OCI-LY3 (cell line): ENCODE data around the gene BCL2L12.

ENCODE experiments used
- H2AFZ ChIP-seq: fragments of 200-600, 300-600 bp; shearing (Covaris generic); 2 replicates; pipeline ENCODE4 v1.6.0; 2014; ENCODE audit warnings: antibody characterized with exemption, low read depth, low read length
- H3K27ac ChIP-seq: fragments of 200-600, 300-600 bp; sonication (generic); 2 replicates; pipeline ENCODE4 v1.5.1; 2014; ENCODE audit warnings: mild to moderate bottlenecking, low read length, moderate library complexity, mixed read lengths
- H3K27me3 ChIP-seq: fragments of 200-600, 300-600 bp; sonication (generic); 2 replicates; pipeline ENCODE4 v1.6.1; 2014; ENCODE audit warnings: low read depth, low read length, mixed read lengths
- H3K36me3 ChIP-seq: fragments of 200-600, 300-600 bp; sonication (generic); replicated peaks from 2 replicates; pipeline ENCODE3; 2014; ENCODE audit warnings: low read depth, low read length, mixed read lengths
- H3K4me1 ChIP-seq: fragments of 300-600, 200-600 bp; sonication (generic); 2 replicates; pipeline ENCODE4 v1.6.1; 2014; ENCODE audit warnings: low read length, mixed read lengths
- H3K4me2 ChIP-seq: fragments of 200-600, 300-600 bp; sonication (generic); 2 replicates; pipeline ENCODE4 v1.6.1; 2014; ENCODE audit warnings: low read length, mixed read lengths
- H3K4me3 ChIP-seq: fragments of 300-600, 200-600 bp; sonication (generic); 2 replicates; pipeline ENCODE4 v1.5.1; 2014; ENCODE audit warnings: antibody characterized with exemption, mild to moderate bottlenecking, low read length, moderate library complexity
- H3K79me2 ChIP-seq: fragments of 300-600, 200-600 bp; shearing (Covaris generic); 2 replicates; pipeline ENCODE4 v1.6.1; 2014; ENCODE audit warnings: mild to moderate bottlenecking, low read length, mixed read lengths
- H3K9ac ChIP-seq: fragments of 300-600, 200-600 bp; shearing (Covaris generic); 2 replicates; pipeline ENCODE4 v1.6.0; 2014; ENCODE audit warnings: mild to moderate bottlenecking, low read length, moderate library complexity
- H3K9me3 ChIP-seq: fragments of 200-600, 300-600 bp; shearing (Covaris generic); 2 replicates; pipeline ENCODE4 v1.6.1; 2014; ENCODE audit warnings: low read length, mixed read lengths; ENCODE audit not compliant: insufficient read depth
- H4K20me1 ChIP-seq: fragments of 200-600, 300-600 bp; sonication (generic); 2 replicates; pipeline ENCODE4 v1.6.1; 2016; ENCODE audit warnings: low read length, mixed read lengths; ENCODE audit not compliant: insufficient read depth
- EZH2phosphoT487 ChIP-seq: fragments of 200-600 bp; shearing (Covaris generic); IDR thresholded peaks from 2 replicates; pipeline ENCODE4 v1.6.1; 2018; ENCODE audit warnings: antibody characterized with exemption, mixed run types, low read depth
- TF ChIP-seq, protein P1 (sequence below): fragments of 200-600, 300-600 bp; sonication (generic); IDR thresholded peaks from 2 replicates; pipeline ENCODE4 v1.5.1; 2014; ENCODE audit warnings: antibody characterized with exemption, low read length, low read depth

The BCL2L12 gene

GRCh38 chr19:49666120-49666444 is 349 bp downstream of the BCL2L12 start:
- Histone ChIP-seq H3K9me3 (no peaks in the 10 kb centered on the region), H3K4me1 (peaks cover 14% of the 10 kb centered on the region), H3K27me3 (no peaks in the 10 kb centered on the region), H4K20me1 (peaks cover 11% of the 10 kb centered on the region), H3K27ac (peak overlapping the region; percentile 44), H2AFZ (no peak overlapping the region), H3K79me2 (peaks cover 42% of the 10 kb centered on the region), H3K4me2 (peak overlapping the region; percentile 95), H3K9ac (peak overlapping the region; percentile 85), H3K4me3 (peak overlapping the region; percentile 88), H3K36me3 (peaks cover 28% of the 10 kb centered on the region)
- TF ChIP-seq, protein P1, sequence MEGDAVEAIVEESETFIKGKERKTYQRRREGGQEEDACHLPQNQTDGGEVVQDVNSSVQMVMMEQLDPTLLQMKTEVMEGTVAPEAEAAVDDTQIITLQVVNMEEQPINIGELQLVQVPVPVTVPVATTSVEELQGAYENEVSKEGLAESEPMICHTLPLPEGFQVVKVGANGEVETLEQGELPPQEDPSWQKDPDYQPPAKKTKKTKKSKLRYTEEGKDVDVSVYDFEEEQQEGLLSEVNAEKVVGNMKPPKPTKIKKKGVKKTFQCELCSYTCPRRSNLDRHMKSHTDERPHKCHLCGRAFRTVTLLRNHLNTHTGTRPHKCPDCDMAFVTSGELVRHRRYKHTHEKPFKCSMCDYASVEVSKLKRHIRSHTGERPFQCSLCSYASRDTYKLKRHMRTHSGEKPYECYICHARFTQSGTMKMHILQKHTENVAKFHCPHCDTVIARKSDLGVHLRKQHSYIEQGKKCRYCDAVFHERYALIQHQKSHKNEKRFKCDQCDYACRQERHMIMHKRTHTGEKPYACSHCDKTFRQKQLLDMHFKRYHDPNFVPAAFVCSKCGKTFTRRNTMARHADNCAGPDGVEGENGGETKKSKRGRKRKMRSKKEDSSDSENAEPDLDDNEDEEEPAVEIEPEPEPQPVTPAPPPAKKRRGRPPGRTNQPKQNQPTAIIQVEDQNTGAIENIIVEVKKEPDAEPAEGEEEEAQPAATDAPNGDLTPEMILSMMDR = no peak
- TF ChIP-seq EZH2phosphoT487 = no peak

GRCh38 chr19:49667473-49667872 is 1.7 kb downstream of the BCL2L12 start:
- Histone ChIP-seq H4K20me1 (peaks cover 9% of the 10 kb centered on the region), H3K27me3 (no peaks in the 10 kb centered on the region), H3K4me1 (peaks cover 18% of the 10 kb centered on the region), H3K36me3 (peaks cover 18% of the 10 kb centered on the region), H3K9ac (no peak overlapping the region), H3K79me2 (peaks cover 42% of the 10 kb centered on the region), H2AFZ (no peak overlapping the region), H3K4me3 (no peak overlapping the region), H3K4me2 (no peak overlapping the region), H3K9me3 (no peaks in the 10 kb centered on the region), H3K27ac (no peak overlapping the region)
- TF ChIP-seq EZH2phosphoT487 = no peak
- TF ChIP-seq, protein P1 = no peak

DNA sequence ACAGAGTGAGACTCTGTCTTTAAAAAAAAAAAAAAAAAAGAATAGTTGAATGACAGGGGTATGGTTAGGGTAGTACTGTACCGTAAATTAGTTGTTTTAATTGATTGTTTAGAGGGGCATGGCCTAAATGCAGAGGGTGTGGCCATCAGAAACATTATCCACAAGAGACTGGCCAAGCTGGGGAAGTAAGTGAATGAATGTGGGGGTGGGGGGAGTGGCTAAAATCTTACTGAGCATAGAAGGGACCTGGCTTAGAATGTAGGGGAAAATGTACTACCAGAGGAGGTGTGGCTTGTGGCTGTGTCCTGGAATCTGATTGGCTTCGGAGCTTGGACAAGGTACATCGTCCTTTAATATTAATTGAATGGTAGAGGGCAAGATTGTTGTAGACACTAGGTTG is 3.8 kb downstream of the BCL2L12 start:
- no peaks in the 10 kb centered on the region for H3K9me3 ChIP-seq
- no peaks in the 10 kb centered on the region for H3K27me3 ChIP-seq
- H3K4me2 ChIP-seq = no peak overlapping the region
- H3K4me1 ChIP-seq = peaks cover 28% of the 10 kb centered on the region
- H2AFZ ChIP-seq = no peak overlapping the region
- H4K20me1 ChIP-seq = no peaks in the 10 kb centered on the region
- H3K9ac ChIP-seq = no peak overlapping the region
- H3K27ac ChIP-seq = no peak overlapping the region
- peaks cover 28% of the 10 kb centered on the region for H3K79me2 ChIP-seq
- H3K4me3 ChIP-seq = no peak overlapping the region
- H3K36me3 ChIP-seq = peaks cover 12% of the 10 kb centered on the region
- TF ChIP-seq, protein P1 = no peak
- no peak for TF ChIP-seq EZH2phosphoT487

- no peak overlapping the region for H2AFZ ChIP-seq
- peaks cover 23% of the 10 kb centered on the region for H3K4me1 ChIP-seq
- peak overlapping the region; percentile 17; the same call in 1 of the 2 replicates for H3K4me3 ChIP-seq
- TF ChIP-seq, protein P1 = peak; percentile 96
- TF ChIP-seq EZH2phosphoT487 = no peak
- H3K27me3 ChIP-seq = no peaks in the 10 kb centered on the region
- no peaks in the 10 kb centered on the region for H3K9me3 ChIP-seq
- peaks cover 11% of the 10 kb centered on the region for H3K36me3 ChIP-seq
- peaks cover 6% of the 10 kb centered on the region for H3K79me2 ChIP-seq
- H4K20me1 ChIP-seq = no peaks in the 10 kb centered on the region
- H3K9ac ChIP-seq = no peak overlapping the region
- H3K4me2 ChIP-seq = peak overlapping the region; percentile 44
- no peak overlapping the region for H3K27ac ChIP-seq
Observed at GRCh38 chr19:49672131-49672919, 6.6 kb downstream of the BCL2L12 start.
